ENCODE results near the gene BCAS3.

The BCAS3 gene

DNA sequence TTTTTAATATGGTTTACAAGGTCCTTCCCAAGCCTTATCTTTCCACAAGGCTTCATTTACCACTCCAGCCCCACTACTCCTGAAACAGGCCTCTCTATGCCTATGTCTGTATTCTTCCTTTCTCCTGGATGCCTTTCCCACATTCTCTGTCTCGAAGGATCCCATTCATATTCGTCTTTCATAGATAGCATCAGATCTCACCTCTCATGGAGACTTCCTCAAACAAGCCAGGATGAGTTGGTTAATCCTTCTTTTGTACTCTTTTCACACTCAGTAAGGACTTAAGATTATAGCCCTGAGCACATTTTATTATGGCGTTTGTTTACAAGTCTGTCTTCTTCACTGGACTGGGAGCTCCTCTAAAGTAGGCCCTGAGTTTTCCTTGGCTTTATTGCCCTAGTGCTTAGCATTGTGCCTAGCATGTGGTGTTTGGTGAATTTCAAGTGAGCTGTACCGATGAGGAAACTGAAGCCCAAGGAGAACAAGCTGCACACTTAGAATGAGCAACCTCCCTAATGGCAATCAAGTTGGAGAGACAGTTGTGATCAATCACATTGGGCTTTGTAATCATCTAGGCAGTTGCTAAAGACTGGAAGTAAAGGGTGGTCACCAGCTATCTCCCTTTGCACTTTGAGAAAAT is 764.6 kb downstream of the BCAS3 start:
- H3K27me3 Mint-ChIP-seq, result peaks cover 37% of the 10 kb centered on the region
- no peak overlapping the region for H3K4me3 Mint-ChIP-seq
- peaks cover 6% of the 10 kb centered on the region for H3K36me3 Mint-ChIP-seq (ENCODE audit: low read depth)

More for the DNA sequence above, 764.6 kb downstream of the BCAS3 start:
- DNase-seq (no peak), ATAC-seq (no peak)
- Mint-ChIP-seq H3K4me1 (peaks cover 3% of the 10 kb centered on the region), H3K27ac (no peak overlapping the region), H3K9me3 (peaks cover 4% of the 10 kb centered on the region)

Data from activated naive CD8-positive, alpha-beta T cell treated with anti-CD3 and anti-CD28 coated beads, Interleukin-2, amount 50 U/mL, for 24 hours (primary cell).